Activated naive CD8-positive, alpha-beta T cell treated with anti-CD3 and anti-CD28 coated beads, Interleukin-2, amount 10 ng/mL, durations not matched to agents 7 days and 5 days (primary cell): ENCODE measurements around the gene ANO4. TPM values are rescaled to one million over a fixed set of nuclear protein-coding genes. Genes with fewer than 3 reads are reported as not detected.
"Not testable (repeated sequence)": the region's sequence is repeated elsewhere in the genome, so short reads cannot be mapped to it uniquely, and the experiment has no call there.

ENCODE experiments used
- ATAC-seq: fragments of 150-1000 bp; cut with Tn5 transposase; one replicate; pipeline ENCODE4 v1.10.0; 2021; ENCODE audit warnings: low read depth, moderate library complexity
- POLR2A ChIA-PET: fragments of 350-600 bp; sonication (Branson Sonifier 250); formaldehyde crosslinking; loops from one replicate; lab custom pipeline; 2021; ENCODE audit warnings: antibody characterized with exemption; lab: Charles Lee
- DNase-seq: peaks from one replicate; pipeline ENCODE4 v3.0.0; 2021
- H3K27ac Mint-ChIP-seq: one replicate; pipeline ENCODE4 v1.8.0; 2022; ENCODE audit warnings: mild to moderate bottlenecking, mixed read lengths
- H3K27me3 Mint-ChIP-seq: one replicate; pipeline ENCODE4 v1.8.0; 2022; ENCODE audit warnings: mild to moderate bottlenecking, moderate library complexity, mixed read lengths
- H3K36me3 Mint-ChIP-seq: one replicate; pipeline ENCODE4 v1.8.0; 2021; ENCODE audit warnings: mild to moderate bottlenecking, mixed read lengths
- H3K4me1 Mint-ChIP-seq: one replicate; pipeline ENCODE4 v1.8.0; 2021; ENCODE audit warnings: mixed read lengths
- H3K4me3 Mint-ChIP-seq: one replicate; pipeline ENCODE4 v1.8.0; 2022; ENCODE audit warnings: mild to moderate bottlenecking, moderate library complexity, mixed read lengths
- H3K9me3 Mint-ChIP-seq: one replicate; pipeline ENCODE4 v1.8.0; 2021; ENCODE audit warnings: mixed read lengths
- total RNA-seq, 2 experiments: library from RNA; stranded (reverse); gene quantifications; one replicate each; pipeline ENCODE4 v1.2.3, GENCODE V29; 2021

Gene ANO4
- total RNA-seq, 2 experiments from 2014 or later: not detected

DNA sequence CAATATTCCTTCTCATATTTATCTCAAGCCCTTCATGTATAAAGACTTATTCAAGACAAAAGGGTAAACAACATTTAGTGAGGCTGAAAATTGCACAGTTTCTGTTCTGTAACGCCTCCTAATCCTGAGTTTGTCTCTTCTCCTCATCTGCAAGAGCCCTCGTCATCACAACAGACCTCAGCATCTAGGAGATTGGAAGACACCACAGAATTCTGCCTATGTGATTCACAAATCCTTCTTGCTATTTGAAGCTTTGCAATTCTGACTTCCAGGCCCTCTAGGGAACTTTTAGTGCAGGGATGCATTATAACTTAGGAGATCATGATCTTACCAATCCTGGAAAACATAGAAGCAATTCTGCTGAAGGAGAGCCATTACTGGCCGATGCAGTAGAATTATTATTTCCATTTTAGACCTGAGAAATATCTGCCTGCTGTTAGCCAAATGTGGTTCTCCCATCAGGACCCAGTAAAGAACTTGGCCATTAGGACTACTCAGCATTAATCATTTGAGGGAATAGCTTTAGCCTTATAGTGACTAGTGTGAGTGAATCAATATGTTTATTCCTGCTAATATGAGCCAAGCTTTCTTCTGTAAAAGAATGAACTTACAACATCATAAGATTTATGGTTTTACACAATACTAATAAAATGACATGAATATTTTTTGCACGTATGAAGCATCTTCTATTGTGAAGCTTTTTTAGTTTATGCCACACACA, 119.5 kb downstream of the ANO4 start:
- Mint-ChIP-seq H3K4me1 (no peaks in the 10 kb centered on the region), H3K27ac (no peak overlapping the region)
- POLR2A ChIA-PET: no interaction called here

DNA sequence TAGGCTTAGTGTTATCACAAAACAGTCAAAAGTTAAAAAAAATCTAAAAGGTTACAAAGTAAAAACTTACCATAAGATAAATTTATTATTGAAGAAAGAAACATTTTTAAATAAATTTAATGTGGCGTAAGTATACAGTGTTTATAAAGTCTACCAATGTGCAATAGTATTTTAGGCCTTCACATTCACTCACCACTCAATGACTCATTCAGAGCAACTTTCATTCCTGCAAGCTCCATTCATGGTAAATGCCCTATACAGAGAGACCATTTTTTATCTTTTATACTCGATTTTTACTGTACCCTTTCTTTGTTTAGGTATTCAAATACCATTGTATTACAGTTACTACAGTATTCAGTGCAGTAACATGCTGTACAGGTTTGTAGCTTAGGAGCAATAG, 124.5 kb downstream of the ANO4 start:
- ATAC-seq (no peak), DNase-seq (no peak)
- no peaks in the 10 kb centered on the region for H3K36me3 Mint-ChIP-seq
- POLR2A ChIA-PET: no interaction called here
- H3K9me3 Mint-ChIP-seq: peaks cover 2% of the 10 kb centered on the region
- H3K27me3 Mint-ChIP-seq: no peaks in the 10 kb centered on the region
- H3K4me3 Mint-ChIP-seq: no peak overlapping the region
- H3K4me1 Mint-ChIP-seq: no peaks in the 10 kb centered on the region
- no peak overlapping the region for H3K27ac Mint-ChIP-seq

More for the DNA sequence above, 119.5 kb downstream of the ANO4 start:
- DNase-seq (no peak), ATAC-seq (no peak)
- Mint-ChIP-seq H3K27me3 (no peaks in the 10 kb centered on the region), H3K9me3 (no peaks in the 10 kb centered on the region), H3K36me3 (no peaks in the 10 kb centered on the region), H3K4me3 (no peak overlapping the region)

DNA sequence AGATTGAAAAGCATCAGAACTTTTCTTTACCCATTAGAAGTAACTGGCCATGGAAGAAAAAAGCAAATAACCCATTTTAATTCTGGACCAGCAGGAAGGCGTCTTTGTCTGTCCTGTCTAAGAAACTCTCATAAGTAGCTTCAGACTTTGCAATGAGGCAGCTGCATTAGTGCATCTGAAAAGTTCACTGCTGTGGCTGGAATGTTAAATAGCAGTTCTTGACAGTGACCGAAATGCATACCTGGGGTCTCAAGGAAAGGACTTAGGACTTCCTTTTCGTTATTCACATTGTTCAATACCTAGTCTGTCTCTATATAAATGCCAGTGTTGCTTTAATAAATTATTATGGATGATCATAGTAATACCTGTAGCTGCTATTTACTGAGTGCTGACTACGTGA, 125.9 kb downstream of the ANO4 start:
- ATAC-seq (no peak), DNase-seq (no peak)
- POLR2A ChIA-PET: no interaction called here
- no peak overlapping the region for H3K4me3 Mint-ChIP-seq
- no peaks in the 10 kb centered on the region for H3K4me1 Mint-ChIP-seq
- H3K9me3 Mint-ChIP-seq: peaks cover 2% of the 10 kb centered on the region
- H3K27me3 Mint-ChIP-seq: no peaks in the 10 kb centered on the region
- no peak overlapping the region for H3K27ac Mint-ChIP-seq
- H3K36me3 Mint-ChIP-seq: no peaks in the 10 kb centered on the region

DNA sequence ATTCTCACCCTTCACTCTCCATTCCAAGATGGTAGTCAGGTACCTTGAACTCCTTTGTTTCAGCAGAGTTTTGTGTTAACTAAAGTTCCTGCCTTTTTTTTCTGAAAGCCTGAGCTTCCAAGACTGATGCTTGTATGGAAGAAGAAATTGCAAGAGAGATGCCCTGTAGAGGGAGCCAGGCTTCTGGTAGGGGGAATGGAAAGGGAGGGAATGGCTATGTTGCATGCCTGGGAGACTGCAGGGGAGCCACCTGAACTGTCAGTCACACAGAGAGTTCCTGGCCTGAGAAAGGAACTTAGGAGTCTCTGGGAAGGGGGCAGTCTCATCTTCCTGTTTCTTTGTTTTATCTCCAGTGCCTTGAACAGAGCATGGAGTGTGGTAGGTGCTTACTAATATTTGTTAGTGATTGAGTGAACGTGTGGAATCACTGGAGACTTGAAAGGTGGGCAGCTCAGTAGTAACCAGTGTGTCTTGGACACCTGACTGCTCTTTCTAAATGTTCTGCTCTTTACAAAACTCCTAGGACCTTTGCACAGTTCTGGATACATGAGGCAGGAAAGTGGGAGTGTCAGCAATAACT, 132.2 kb downstream of the ANO4 start:
- ATAC-seq (no peak), DNase-seq (no peak)
- Mint-ChIP-seq H3K4me3 (no peak overlapping the region), H3K27ac (no peak overlapping the region), H3K9me3 (peaks cover 2% of the 10 kb centered on the region), H3K36me3 (no peaks in the 10 kb centered on the region), H3K27me3 (no peaks in the 10 kb centered on the region), H3K4me1 (no peaks in the 10 kb centered on the region)
- POLR2A ChIA-PET: no interaction called here

DNA sequence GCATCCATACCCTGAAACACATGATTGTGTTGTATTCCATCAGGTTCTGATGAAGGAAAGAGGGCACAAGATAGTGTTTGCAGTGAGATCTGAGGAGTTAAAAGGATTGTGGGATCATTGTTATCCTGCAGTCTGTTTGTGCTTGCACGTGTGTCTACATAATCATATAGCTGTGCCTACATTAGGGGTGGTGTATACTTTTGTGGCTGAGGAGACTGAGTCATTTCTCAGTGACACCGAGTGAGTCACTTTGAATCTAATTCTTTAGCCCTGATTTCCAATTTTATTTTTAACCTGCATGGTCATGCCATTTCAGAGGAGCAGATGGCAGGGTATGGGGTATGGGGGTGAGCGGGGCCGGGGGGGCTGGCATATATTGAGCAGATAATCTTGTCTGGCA, 133.2 kb downstream of the ANO4 start:
- H3K36me3 Mint-ChIP-seq: no peaks in the 10 kb centered on the region
- no peaks in the 10 kb centered on the region for H3K4me1 Mint-ChIP-seq
- DNase-seq (no peak), ATAC-seq (no peak)
- no peaks in the 10 kb centered on the region for H3K9me3 Mint-ChIP-seq
- H3K4me3 Mint-ChIP-seq: no peak overlapping the region
- no peaks in the 10 kb centered on the region for H3K27me3 Mint-ChIP-seq
- no peak overlapping the region for H3K27ac Mint-ChIP-seq
- POLR2A ChIA-PET: no interaction called here

DNA sequence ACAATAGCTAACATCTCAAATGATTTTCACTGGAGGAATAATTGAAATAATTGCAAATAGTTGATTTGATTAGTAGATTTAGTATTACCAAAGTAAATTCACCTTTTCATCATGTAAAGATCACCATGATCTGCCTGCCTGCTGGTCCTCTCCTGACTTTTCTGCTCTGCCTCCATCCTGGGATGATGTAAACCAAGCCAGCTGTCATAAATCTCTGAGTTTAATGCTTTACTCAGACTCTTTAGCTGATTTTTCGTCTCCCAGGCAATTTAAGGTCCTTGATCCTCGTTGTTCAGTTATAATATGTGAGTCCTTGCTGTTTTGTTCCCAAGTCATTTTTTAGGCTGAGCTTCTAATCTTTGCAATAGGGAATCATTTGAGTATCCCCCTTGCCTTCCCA, 138.0 kb downstream of the ANO4 start:
- H3K27me3 Mint-ChIP-seq: no peaks in the 10 kb centered on the region
- no peak overlapping the region for H3K27ac Mint-ChIP-seq
- DNase-seq: no peak
- no peak for ATAC-seq
- H3K36me3 Mint-ChIP-seq: no peaks in the 10 kb centered on the region
- POLR2A ChIA-PET: no interaction called here
- no peaks in the 10 kb centered on the region for H3K4me1 Mint-ChIP-seq
- no peak overlapping the region for H3K4me3 Mint-ChIP-seq
- H3K9me3 Mint-ChIP-seq: no peaks in the 10 kb centered on the region

DNA sequence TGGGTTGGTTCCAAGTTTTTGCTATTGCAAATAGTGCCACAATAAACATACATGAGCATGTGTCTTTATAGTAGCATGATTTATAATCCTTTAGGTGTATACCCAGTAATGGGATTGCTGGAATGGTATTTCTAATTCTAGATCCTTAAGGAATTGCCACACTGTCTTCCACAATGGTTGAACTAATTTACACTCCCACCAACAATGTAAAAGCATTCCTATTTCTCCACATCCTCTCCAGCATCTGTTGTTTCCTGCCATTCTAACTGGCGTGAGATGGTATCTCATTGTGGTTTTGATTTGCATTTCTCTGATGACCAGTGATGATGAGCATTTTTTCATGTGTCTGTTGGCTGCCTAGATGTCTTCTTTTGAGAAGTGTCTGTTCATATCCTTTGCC, 139.0 kb downstream of the ANO4 start:
- H3K4me1 Mint-ChIP-seq, DNase-seq: not testable (repeated sequence)

DNA sequence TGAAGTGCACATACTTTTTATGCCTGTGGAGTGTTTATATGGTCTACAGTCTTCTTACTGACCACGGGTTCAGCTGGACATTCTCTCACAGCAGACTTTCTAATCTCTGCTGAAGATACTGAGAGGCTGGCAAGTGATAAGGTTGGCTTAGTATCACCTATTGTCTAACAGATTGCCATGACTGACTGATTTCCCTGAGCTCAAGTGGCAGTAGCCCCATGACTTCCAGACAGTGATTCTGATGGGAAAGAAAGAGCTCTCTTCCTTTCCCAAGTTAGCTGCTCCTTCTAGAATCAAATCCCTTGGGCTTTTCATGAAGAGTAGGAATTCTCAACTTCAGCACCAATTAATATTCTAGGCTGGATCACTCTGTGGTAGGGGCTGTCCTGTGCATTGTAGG, 141.4 kb downstream of the ANO4 start:
- ATAC-seq (no peak), DNase-seq (no peak)
- Mint-ChIP-seq H3K27ac (no peak overlapping the region), H3K27me3 (no peaks in the 10 kb centered on the region), H3K4me1 (no peaks in the 10 kb centered on the region), H3K36me3 (no peaks in the 10 kb centered on the region), H3K9me3 (no peaks in the 10 kb centered on the region), H3K4me3 (no peak overlapping the region)
- POLR2A ChIA-PET: no interaction called here

More for the DNA sequence above, 139.0 kb downstream of the ANO4 start:
- ATAC-seq, H3K9me3 Mint-ChIP-seq, POLR2A ChIA-PET, H3K27ac Mint-ChIP-seq, H3K4me3 Mint-ChIP-seq, H3K36me3 Mint-ChIP-seq, H3K27me3 Mint-ChIP-seq: not testable (repeated sequence)

DNA sequence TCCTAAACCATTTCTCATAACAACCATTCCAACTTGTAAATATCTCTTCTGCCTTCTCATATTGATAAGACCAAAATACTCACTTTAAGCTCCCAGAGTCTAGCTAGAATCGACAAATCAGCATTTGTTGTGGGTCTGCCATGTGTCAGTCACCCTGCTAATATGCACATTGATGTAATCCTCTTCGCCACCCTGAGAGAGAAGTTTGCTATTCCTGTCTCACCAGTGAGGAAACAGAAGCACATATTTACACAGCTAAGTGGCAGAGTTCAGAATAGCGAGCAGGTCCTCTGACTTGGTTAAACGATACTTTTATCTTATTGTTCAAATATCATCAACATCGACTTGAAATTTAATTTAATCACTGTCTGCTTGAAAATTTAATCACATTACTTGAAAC, 142.1 kb downstream of the ANO4 start:
- DNase-seq: no peak
- POLR2A ChIA-PET: no interaction called here
- no peak overlapping the region for H3K4me3 Mint-ChIP-seq
- H3K27me3 Mint-ChIP-seq: no peaks in the 10 kb centered on the region
- H3K9me3 Mint-ChIP-seq: no peaks in the 10 kb centered on the region
- H3K36me3 Mint-ChIP-seq: no peaks in the 10 kb centered on the region
- ATAC-seq: no peak
- H3K27ac Mint-ChIP-seq: no peak overlapping the region
- no peaks in the 10 kb centered on the region for H3K4me1 Mint-ChIP-seq

DNA sequence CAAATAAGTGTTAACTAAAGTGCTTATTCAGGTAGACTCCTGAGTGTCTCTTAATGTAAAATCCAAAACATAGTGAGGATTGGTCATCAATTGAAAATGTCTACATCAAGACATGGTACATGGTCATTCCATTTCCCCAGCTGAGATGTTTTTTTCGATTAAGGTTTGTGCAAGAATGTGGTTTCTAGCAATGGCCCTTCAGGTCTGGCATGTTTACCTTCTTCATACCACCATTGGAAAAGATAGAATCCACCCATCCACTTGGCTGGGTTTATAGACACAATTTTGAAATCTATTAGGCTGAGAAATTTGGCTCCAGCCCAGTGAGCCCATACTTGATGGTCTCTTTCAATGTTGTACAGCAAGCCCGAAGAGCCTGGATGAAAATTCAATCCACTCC, 145.9 kb downstream of the ANO4 start:
- Mint-ChIP-seq H3K27me3 (no peaks in the 10 kb centered on the region), H3K9me3 (no peaks in the 10 kb centered on the region), H3K4me1 (no peaks in the 10 kb centered on the region), H3K4me3 (no peak overlapping the region), H3K36me3 (no peaks in the 10 kb centered on the region), H3K27ac (no peak overlapping the region)
- POLR2A ChIA-PET: no interaction called here
- ATAC-seq: no peak
- DNase-seq: no peak

DNA sequence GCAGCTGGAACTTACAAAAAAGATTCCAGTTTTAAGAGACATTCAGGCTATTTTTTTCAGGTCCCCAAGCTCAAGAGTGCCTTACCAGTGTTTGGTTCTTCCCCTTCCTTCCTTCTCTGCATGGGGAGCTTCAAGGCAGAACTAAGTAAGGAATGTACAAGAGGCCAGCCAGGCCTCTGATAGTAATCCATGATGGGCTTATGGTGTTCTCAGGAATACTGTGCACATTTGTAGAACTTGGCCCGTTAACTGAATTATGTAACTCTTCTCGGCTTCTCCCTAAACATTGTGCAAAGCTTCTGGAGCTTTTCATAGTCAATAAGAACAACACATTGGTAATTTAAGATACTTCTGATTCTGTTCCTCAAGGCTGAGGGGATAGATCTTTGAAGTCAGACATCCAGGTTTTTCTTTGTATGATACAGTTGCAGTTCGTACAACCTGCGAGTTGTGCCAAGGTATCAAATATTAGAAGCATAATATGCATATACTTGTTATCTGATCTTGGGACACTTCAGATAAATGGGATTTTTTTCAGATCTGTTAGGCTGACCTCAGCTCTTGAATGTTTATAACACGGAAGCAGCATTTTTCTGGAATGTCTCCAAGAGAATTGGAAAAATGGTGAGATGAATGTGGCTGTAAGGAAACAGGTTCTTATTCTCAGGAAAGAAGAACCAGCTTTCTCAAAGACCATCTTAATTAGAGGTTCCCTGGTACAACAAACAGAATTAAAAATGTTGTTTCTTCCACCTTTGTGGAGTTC, 148.6 kb downstream of the ANO4 start:
- no peaks in the 10 kb centered on the region for H3K4me1 Mint-ChIP-seq
- no peaks in the 10 kb centered on the region for H3K36me3 Mint-ChIP-seq
- ATAC-seq (no peak), DNase-seq (no peak)
- H3K4me3 Mint-ChIP-seq: no peak overlapping the region
- H3K27ac Mint-ChIP-seq: no peak overlapping the region
- POLR2A ChIA-PET: no interaction called here
- H3K9me3 Mint-ChIP-seq: no peaks in the 10 kb centered on the region
- no peaks in the 10 kb centered on the region for H3K27me3 Mint-ChIP-seq

DNA sequence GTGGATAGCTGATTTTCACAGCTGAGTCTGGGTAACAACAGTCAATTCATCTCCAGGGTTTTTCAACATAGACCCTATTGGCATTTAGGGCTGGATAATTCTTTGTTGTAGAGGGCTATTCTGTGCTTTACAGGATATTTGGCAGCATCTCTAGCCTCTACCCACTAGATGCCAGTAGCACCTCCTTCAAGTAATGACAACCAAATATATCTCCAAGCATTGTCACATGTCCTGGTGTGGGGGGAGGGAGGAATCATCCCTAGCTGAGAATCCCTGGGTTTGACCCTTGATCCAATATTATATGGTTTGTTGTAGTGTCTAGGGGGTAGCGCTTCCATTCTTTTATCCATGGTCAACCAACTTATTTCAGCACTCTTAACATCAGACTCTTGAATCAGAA, 157.2 kb downstream of the ANO4 start:
- Mint-ChIP-seq H3K9me3 (no peaks in the 10 kb centered on the region), H3K4me3 (no peak overlapping the region), H3K36me3 (no peaks in the 10 kb centered on the region), H3K27ac (no peak overlapping the region), H3K27me3 (no peaks in the 10 kb centered on the region), H3K4me1 (no peaks in the 10 kb centered on the region)
- POLR2A ChIA-PET: no interaction called here
- DNase-seq (no peak), ATAC-seq (no peak)

DNA sequence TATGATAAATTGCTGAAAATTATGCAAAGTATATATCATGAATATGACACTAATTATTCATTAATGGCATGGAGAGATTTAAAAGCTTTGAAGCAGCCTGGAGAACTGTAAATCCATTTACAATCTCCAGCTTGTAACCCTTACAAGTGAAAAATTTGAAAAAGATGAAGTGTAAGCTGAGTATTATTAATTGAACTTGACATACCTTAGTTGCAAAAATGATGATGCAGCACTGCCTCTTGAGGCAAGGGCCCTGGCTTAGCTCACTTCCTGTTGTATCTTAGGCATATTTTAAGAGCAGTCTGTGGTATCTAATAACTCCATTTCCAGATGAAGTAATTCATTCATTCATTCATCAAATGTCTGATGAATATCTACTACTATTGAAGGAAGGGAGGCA, 158.6 kb downstream of the ANO4 start:
- Mint-ChIP-seq H3K9me3 (no peaks in the 10 kb centered on the region), H3K27me3 (no peaks in the 10 kb centered on the region), H3K4me3 (no peak overlapping the region), H3K4me1 (no peaks in the 10 kb centered on the region), H3K36me3 (no peaks in the 10 kb centered on the region), H3K27ac (no peak overlapping the region)
- no peak for DNase-seq
- POLR2A ChIA-PET: no interaction called here
- ATAC-seq: no peak

DNA sequence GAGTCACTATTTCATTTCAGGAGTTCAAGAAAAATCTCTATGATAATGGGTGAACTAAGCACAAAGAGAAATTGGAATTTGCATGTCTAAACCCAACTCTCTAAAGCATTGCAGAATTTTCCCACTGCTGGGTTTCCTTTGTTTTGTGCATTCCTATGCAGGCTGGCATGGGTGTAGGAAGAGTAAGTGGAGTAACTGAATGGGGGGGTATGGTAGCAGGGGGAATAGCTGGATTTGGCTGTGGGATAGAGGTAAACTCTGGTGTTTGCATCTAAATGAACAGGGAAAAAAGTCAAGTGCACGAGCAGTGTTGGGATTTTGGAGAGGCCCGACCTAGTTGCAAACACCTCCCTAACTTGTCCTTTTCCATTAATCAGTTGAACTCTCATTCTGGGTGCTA, 159.1 kb downstream of the ANO4 start:
- ATAC-seq (no peak), DNase-seq (no peak)
- no peak overlapping the region for H3K4me3 Mint-ChIP-seq
- no peaks in the 10 kb centered on the region for H3K4me1 Mint-ChIP-seq
- H3K9me3 Mint-ChIP-seq: no peaks in the 10 kb centered on the region
- H3K36me3 Mint-ChIP-seq: no peaks in the 10 kb centered on the region
- no peaks in the 10 kb centered on the region for H3K27me3 Mint-ChIP-seq
- POLR2A ChIA-PET: no interaction called here
- no peak overlapping the region for H3K27ac Mint-ChIP-seq
